GM12873 (cell line): Measurements from ENCODE around the gene CCDC34.

ENCODE experiments used
- TF ChIP-seq, protein P1 (sequence below): IDR thresholded peaks from 2 replicates; pipeline ENCODE4 v1.5.1; 2012; ENCODE audit warnings: low read depth, mild to moderate bottlenecking, moderate library complexity, low read length, control low read depth; ENCODE audit not compliant: insufficient read depth; ENCODE audit errors: missing control alignments

CCDC34 gene, protein sequence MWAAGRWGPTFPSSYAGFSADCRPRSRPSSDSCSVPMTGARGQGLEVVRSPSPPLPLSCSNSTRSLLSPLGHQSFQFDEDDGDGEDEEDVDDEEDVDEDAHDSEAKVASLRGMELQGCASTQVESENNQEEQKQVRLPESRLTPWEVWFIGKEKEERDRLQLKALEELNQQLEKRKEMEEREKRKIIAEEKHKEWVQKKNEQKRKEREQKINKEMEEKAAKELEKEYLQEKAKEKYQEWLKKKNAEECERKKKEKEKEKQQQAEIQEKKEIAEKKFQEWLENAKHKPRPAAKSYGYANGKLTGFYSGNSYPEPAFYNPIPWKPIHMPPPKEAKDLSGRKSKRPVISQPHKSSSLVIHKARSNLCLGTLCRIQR

DNA sequence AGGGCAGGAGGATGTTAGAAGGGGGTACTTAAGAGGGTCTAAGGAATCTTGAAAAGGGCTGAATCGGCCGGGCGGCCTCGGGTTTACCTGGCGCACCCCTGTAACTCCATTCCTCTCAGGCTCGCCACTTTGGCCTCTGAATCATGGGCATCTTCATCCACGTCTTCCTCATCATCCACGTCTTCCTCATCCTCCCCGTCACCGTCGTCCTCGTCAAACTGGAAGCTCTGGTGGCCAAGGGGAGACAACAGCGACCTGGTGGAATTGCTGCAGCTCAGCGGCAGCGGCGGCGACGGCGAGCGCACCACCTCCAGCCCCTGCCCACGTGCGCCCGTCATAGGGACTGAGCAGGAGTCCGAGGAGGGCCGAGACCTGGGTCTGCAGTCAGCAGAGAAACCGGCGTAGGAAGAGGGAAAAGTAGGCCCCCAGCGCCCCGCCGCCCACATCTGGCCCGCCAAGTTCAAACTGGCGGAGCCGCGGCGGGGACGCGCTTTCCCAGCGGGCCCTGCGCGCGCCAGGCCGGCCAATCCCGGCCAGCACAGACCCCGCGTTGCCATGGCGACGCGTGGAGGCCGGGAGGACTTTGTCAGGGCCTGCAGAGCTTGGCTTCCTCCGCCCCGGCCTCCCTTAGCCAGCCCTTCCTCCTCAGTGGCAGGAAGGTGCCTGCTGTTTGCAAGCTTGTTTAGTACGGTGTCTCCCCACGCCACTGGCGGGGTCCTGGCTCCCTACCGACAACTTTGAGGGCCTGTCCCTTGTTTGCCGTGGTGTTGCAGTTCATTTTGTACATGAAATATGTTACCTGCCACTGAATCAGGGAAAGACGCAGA, at the start of gene CCDC34:
CCDC34 (minus strand) TSS at position 467 of the 827 bp plus-strand sequence; CDS start at position 446, 21 bp downstream.
- TF ChIP-seq, protein P1, sequence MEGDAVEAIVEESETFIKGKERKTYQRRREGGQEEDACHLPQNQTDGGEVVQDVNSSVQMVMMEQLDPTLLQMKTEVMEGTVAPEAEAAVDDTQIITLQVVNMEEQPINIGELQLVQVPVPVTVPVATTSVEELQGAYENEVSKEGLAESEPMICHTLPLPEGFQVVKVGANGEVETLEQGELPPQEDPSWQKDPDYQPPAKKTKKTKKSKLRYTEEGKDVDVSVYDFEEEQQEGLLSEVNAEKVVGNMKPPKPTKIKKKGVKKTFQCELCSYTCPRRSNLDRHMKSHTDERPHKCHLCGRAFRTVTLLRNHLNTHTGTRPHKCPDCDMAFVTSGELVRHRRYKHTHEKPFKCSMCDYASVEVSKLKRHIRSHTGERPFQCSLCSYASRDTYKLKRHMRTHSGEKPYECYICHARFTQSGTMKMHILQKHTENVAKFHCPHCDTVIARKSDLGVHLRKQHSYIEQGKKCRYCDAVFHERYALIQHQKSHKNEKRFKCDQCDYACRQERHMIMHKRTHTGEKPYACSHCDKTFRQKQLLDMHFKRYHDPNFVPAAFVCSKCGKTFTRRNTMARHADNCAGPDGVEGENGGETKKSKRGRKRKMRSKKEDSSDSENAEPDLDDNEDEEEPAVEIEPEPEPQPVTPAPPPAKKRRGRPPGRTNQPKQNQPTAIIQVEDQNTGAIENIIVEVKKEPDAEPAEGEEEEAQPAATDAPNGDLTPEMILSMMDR: no peak

DNA sequence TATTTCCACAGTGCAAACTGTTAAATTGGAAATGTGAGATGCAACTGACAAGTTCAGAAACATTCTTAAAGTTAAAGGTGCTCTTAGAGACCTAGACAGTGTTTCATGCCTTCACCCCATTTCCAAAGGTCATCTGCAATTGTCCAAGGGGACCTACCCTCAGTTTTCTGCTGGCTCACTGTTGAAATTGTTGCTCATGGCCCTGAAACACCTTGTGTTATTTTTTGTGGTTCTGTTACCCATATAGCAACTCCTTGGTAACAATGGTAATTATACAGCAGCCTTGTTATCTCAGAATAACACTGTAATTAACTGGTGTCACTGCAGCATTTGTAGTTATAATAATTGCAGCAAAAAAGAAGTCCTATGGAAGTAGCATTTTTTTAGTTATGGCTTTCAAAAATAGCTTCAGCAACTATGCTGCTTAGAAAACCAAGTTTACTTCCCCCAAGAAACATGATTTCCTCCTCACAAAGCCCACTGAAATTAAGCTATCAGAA, 49.2 kb upstream of the CCDC34 start:
- TF ChIP-seq, protein P1: no peak

DNA sequence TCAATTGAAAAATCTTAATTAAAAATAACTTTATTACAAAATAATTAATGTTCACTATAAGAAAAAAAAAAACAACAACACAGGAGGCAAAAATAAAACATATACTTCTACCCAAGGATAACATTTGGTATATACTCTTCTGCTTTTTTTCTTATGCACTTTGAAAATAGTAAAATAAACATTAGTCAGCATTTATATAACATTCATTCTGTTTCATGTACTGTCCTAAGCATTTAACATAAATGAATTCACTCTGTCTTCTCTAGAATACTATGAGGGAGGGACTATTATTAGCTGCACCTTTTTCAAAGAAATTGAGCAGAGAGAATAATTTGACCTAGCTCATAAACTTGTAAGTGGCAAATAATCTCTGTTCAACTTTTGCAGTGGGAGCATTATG, 48.3 kb upstream of the CCDC34 start:
- TF ChIP-seq, protein P1: no peak

DNA sequence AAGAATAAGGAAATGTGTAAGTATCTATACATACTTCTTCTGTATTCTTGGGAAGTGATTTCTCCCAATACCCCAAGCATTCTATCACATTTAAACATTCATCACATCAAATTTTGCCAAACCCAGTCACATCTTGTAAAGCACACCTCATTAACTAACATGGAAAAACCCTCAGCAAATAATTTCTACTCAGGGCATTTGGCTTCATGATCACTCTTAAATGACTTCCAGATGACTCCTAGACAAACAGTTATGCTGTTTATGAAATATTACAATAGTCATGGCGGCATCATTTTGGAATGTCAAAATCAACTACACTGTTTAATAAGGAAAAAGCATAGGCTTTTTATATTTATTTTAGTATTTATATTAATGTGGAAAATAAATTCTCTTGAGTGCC, 47.3 kb upstream of the CCDC34 start:
- TF ChIP-seq, protein P1: no peak

DNA sequence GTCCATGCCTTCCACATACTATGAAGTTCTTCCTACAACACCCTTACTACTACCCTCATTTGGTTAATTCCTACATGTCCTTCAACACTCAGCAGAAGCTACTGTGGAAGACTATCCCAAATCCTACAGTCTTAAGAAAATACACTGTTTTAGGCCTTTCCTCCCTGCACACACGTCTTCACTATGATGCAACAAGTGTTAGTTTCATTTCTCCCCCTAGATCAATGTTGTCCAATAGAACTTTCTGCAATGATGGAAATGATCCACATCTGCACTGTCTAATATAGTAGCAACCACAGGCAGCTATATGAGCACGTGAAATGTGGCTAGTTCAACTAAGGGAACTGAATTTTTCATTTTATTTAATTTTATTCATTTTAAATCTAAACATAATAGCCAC, 46.7 kb upstream of the CCDC34 start:
- TF ChIP-seq, protein P1: no peak

DNA sequence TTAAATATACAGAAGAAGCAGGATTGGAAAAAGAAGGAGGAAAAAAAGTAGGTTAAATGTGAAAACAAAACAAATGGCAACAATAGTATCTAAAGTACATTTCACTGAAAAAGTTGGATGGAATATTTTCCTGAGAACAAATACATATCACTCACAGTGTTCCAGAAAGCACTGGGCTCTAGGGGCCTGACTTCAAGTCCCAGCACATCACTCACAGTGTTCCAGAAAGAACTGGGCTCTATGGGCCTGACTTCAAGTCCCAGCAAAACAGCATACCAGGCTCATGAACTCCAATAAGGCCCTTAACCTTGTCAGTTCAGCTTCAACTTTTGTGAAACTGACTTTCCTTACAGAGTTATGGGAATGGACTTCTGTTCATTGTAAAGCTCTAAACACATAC, 46.0 kb upstream of the CCDC34 start:
- TF ChIP-seq, protein P1: no peak

DNA sequence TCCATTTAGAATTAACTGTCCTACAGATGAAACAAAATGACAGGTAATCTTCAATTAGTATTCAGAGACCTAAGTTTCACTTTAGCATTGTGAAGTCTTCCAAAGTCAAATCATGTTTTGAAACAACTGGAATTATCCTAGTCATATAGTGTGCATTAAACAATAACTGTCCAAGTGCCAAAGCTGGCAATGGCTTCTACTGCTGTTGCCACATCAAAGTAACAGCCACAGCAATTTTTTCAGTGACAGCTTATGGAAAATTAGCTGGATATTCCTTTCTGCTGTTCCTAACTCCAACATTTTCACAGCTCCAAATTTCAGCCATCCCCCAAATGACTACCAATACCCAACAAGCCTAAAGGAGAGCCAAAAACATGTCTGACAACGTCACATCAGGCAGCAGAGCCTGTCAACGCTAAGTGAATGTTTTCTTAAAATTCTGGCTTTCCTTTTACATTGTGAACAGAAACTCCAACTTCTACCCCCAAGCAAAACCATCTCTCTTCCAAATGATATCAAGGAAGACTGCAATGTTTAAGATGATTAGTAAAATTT, 45.3 kb upstream of the CCDC34 start:
- TF ChIP-seq, protein P1: no peak
